GM12874 (cell line): ENCODE results near the gene KLF15.

ENCODE experiments used
- CTCF ChIP-seq: IDR thresholded peaks from 2 replicates; pipeline ENCODE4 v1.5.1; 2011; ENCODE audit warnings: low read depth, mild to moderate bottlenecking, control low read depth, low read length, moderate library complexity; ENCODE audit not compliant: insufficient read depth

KLF15 gene

GRCh38 chr3:126304291-126304690 is 52.9 kb downstream of the KLF15 start:
- no peak for TF ChIP-seq CTCF

- no peak for TF ChIP-seq CTCF
Observed at GRCh38 chr3:126303272-126303671, 53.9 kb downstream of the KLF15 start.

- no peak for TF ChIP-seq CTCF
Observed at GRCh38 chr3:126300761-126301481, 56.3 kb downstream of the KLF15 start.

GRCh38 chr3:126300001-126300760 is 57.0 kb downstream of the KLF15 start:
- TF ChIP-seq CTCF, result no peak

- TF ChIP-seq CTCF, result no peak
Observed at GRCh38 chr3:126295407-126295939, 61.7 kb downstream of the KLF15 start.

GRCh38 chr3:126294211-126294808 is 62.9 kb downstream of the KLF15 start:
- TF ChIP-seq CTCF, result no peak
